Measurements from ENCODE around the gene HS3ST3A1.

DNA sequence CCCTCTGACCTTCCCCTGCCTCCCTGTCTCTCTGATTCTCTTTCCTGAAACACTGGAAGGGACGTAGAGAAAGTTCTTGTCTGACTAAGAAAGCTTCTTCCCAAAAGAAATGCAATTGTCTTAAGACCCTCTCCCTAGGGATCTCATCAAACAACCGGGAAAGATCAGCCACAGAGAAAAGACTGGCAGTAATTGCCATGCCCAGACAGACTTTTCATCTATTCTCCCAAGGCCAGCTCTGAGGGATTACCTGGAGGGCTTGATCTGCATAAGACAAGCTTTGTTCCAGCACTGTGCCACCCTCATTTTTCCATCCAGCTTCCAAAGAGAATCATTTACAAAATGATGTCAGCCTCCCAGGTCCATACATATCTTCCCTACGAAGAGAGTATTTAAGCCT lies 38.8 kb upstream of the HS3ST3A1 start:
- TF ChIP-seq CTCF (IDR thresholded peaks at IDR 0.05; ENCODE audit: low read length) (no peak), EZH2 (IDR thresholded peaks at IDR 0.05; ENCODE audit: borderline replicate concordance, low read length) (no peak)
